ENCODE data around the gene TSN. TPM values are rescaled to one million over a fixed set of nuclear protein-coding genes. Genes with fewer than 3 reads are reported as not detected.
A peak's percentile ranks its signal among the peaks of the same experiment; 100 is the strongest.

Gene TSN
- 10 to 100 TPM; 33.5 to 34.3 TPM for total RNA-seq

GRCh38 chr2:121755237-121756111 is at the start of gene TSN:
TSS of gene TSN (plus strand) at chr2:121755651. CDS start at chr2:121755780, 129 bp downstream.
- DNase-seq (ENCODE audit: low spot score) (peak; percentile 93), ATAC-seq (ENCODE audit: insufficient number of reproducible peaks, low FRiP score, low read depth) (peak; percentile 98)
- Histone ChIP-seq H3K27me3 (replicated peaks; ENCODE audit: insufficient read depth) (no peaks in the 10 kb centered on the region), H3K4me1 (ENCODE audit: control insufficient read depth in 1 of 2, low read depth in 2 of 2) (peaks cover 12 to 22% of the 10 kb centered on the region in 2 donors), H3K4me3 (peak within 1 kb of the TSS; percentile 92), H3K9me3 (no peaks in the 10 kb centered on the region), H3K27ac (peak within 1 kb of the TSS; percentile 54 to 73), H3K36me3 (peaks cover 7% of the 10 kb centered on the region)
- TF ChIP-seq CTCF (IDR thresholded peaks at IDR 0.05), result no peak

- no peak overlapping the region for H3K27ac ChIP-seq
- H3K27me3 ChIP-seq (replicated peaks; ENCODE audit: insufficient read depth), result no peaks in the 10 kb centered on the region
- peaks cover 3 to 8% of the 10 kb centered on the region in 2 donors for H3K4me1 ChIP-seq (ENCODE audit: control insufficient read depth in 1 of 2, low read depth in 2 of 2)
- ATAC-seq (ENCODE audit: insufficient number of reproducible peaks, low FRiP score, low read depth) (no peak), DNase-seq (ENCODE audit: low spot score) (no peak)
- H3K4me3 ChIP-seq, result no peak overlapping the region
- TF ChIP-seq CTCF (IDR thresholded peaks at IDR 0.05), result no peak
- no peaks in the 10 kb centered on the region for H3K9me3 ChIP-seq
- no peaks in the 10 kb centered on the region for H3K36me3 ChIP-seq
These were observed 49.5 kb upstream of the TSN start for GRCh38 chr2:121705958-121706357.

GRCh38 chr2:121707344-121707919 is 48.0 kb upstream of the TSN start:
- no peak overlapping the region for H3K4me3 ChIP-seq
- DNase-seq (ENCODE audit: low spot score) (no peak), ATAC-seq (ENCODE audit: insufficient number of reproducible peaks, low FRiP score, low read depth) (no peak)
- no peaks in the 10 kb centered on the region for H3K27me3 ChIP-seq (replicated peaks; ENCODE audit: insufficient read depth)
- peaks cover 3 to 13% of the 10 kb centered on the region in 2 donors for H3K4me1 ChIP-seq (ENCODE audit: control insufficient read depth in 1 of 2, low read depth in 2 of 2)
- H3K27ac ChIP-seq, result no peak overlapping the region
- no peaks in the 10 kb centered on the region for H3K36me3 ChIP-seq
- no peaks in the 10 kb centered on the region for H3K9me3 ChIP-seq
- no peak for TF ChIP-seq CTCF (IDR thresholded peaks at IDR 0.05)

GRCh38 chr2:121707920-121708361 is 47.5 kb upstream of the TSN start:
- no peak for DNase-seq (ENCODE audit: low spot score)

More at GRCh38 chr2:121707920-121708361, 47.5 kb upstream of the TSN start:
- no peak for ATAC-seq (ENCODE audit: insufficient number of reproducible peaks, low FRiP score, low read depth)
- TF ChIP-seq CTCF (IDR thresholded peaks at IDR 0.05), result no peak
- H3K9me3 ChIP-seq, result no peaks in the 10 kb centered on the region
- no peaks in the 10 kb centered on the region for H3K36me3 ChIP-seq
- peaks cover 3 to 13% of the 10 kb centered on the region in 2 donors for H3K4me1 ChIP-seq (ENCODE audit: control insufficient read depth in 1 of 2, low read depth in 2 of 2)
- H3K27ac ChIP-seq, result no peak overlapping the region
- no peaks in the 10 kb centered on the region for H3K27me3 ChIP-seq (replicated peaks; ENCODE audit: insufficient read depth)
- no peak overlapping the region for H3K4me3 ChIP-seq

Data from thoracic aorta (tissue), 2 donors.